Neuron (in vitro differentiated cells): ENCODE results near the gene GBX1.

Experiments
- H2AFZ ChIP-seq: one replicate; pipeline ENCODE4 v1.6.1; 2013; ENCODE audit warnings: low read depth, mild to moderate bottlenecking, inconsistent platforms, low read length, moderate library complexity
- H3K27me3 ChIP-seq: one replicate; pipeline ENCODE4 v1.6.1; 2013; ENCODE audit warnings: low read length; ENCODE audit not compliant: insufficient read depth
- H3K36me3 ChIP-seq: one replicate; pipeline ENCODE4 v1.6.1; 2013; ENCODE audit warnings: low read length; ENCODE audit not compliant: insufficient read depth
- H3K4me1 ChIP-seq: one replicate; pipeline ENCODE4 v1.6.1; 2013; ENCODE audit warnings: low read length; ENCODE audit not compliant: insufficient read depth
- H3K4me3 ChIP-seq: 2 replicates; pipeline ENCODE4 v1.5.1; 2013; ENCODE audit warnings: mild to moderate bottlenecking, low read length, moderate library complexity
- H3K9me3 ChIP-seq: one replicate; pipeline ENCODE4 v1.6.1; 2013; ENCODE audit warnings: low read length

The GBX1 gene

GRCh38 chr7:151204383-151205032 is 37.0 kb upstream of the GBX1 start:
- Histone ChIP-seq H3K36me3 (no peaks in the 10 kb centered on the region), H3K4me1 (no peaks in the 10 kb centered on the region), H2AFZ (no peak overlapping the region), H3K4me3 (no peak overlapping the region), H3K27me3 (peaks cover 55% of the 10 kb centered on the region), H3K9me3 (no peaks in the 10 kb centered on the region)

- Histone ChIP-seq H3K9me3 (no peaks in the 10 kb centered on the region), H2AFZ (no peak overlapping the region), H3K4me1 (no peaks in the 10 kb centered on the region), H3K4me3 (no peak overlapping the region), H3K36me3 (no peaks in the 10 kb centered on the region), H3K27me3 (peaks cover 59% of the 10 kb centered on the region)
Observed at GRCh38 chr7:151202836-151203235, 35.3 kb upstream of the GBX1 start.

GRCh38 chr7:151201751-151202150 is 34.3 kb upstream of the GBX1 start:
- Histone ChIP-seq H3K4me1 (no peaks in the 10 kb centered on the region), H3K27me3 (peaks cover 64% of the 10 kb centered on the region), H3K4me3 (no peak overlapping the region), H3K9me3 (no peaks in the 10 kb centered on the region), H3K36me3 (no peaks in the 10 kb centered on the region), H2AFZ (no peak overlapping the region)

- H3K9me3 ChIP-seq, result no peaks in the 10 kb centered on the region
- H3K27me3 ChIP-seq, result peaks cover 65% of the 10 kb centered on the region
- no peaks in the 10 kb centered on the region for H3K4me1 ChIP-seq
Observed at GRCh38 chr7:151201344-151201743, 33.9 kb upstream of the GBX1 start.

GRCh38 chr7:151198945-151199848 is 31.7 kb upstream of the GBX1 start:
- H3K9me3 ChIP-seq, result no peaks in the 10 kb centered on the region
- no peak overlapping the region for H2AFZ ChIP-seq
- H3K4me3 ChIP-seq, result no peak overlapping the region
- H3K27me3 ChIP-seq, result peaks cover 58% of the 10 kb centered on the region
- H3K4me1 ChIP-seq, result no peaks in the 10 kb centered on the region
- H3K36me3 ChIP-seq, result no peaks in the 10 kb centered on the region

More at GRCh38 chr7:151201344-151201743, 33.9 kb upstream of the GBX1 start:
- H3K4me3 ChIP-seq, result no peak overlapping the region
- no peak overlapping the region for H2AFZ ChIP-seq
- H3K36me3 ChIP-seq, result no peaks in the 10 kb centered on the region

- Histone ChIP-seq H3K9me3 (no peaks in the 10 kb centered on the region), H3K27me3 (peaks cover 52% of the 10 kb centered on the region), H3K36me3 (no peaks in the 10 kb centered on the region)
Observed at GRCh38 chr7:151197932-151198331, 30.4 kb upstream of the GBX1 start.

GRCh38 chr7:151195616-151196450 is 28.3 kb upstream of the GBX1 start:
- Histone ChIP-seq H3K4me1 (no peaks in the 10 kb centered on the region), H3K9me3 (no peaks in the 10 kb centered on the region), H3K36me3 (no peaks in the 10 kb centered on the region), H3K27me3 (peaks cover 52% of the 10 kb centered on the region), H3K4me3 (no peak overlapping the region), H2AFZ (no peak overlapping the region)

More at GRCh38 chr7:151197932-151198331, 30.4 kb upstream of the GBX1 start:
- Histone ChIP-seq H2AFZ (no peak overlapping the region), H3K4me3 (no peak overlapping the region), H3K4me1 (no peaks in the 10 kb centered on the region)

- H3K27me3 ChIP-seq, result peaks cover 56% of the 10 kb centered on the region
Observed at GRCh38 chr7:151194188-151194587, 26.7 kb upstream of the GBX1 start.

GRCh38 chr7:151193203-151193978 is 25.9 kb upstream of the GBX1 start:
- H3K36me3 ChIP-seq, result no peaks in the 10 kb centered on the region
- no peak overlapping the region for H2AFZ ChIP-seq
- H3K27me3 ChIP-seq, result peaks cover 59% of the 10 kb centered on the region
- no peak overlapping the region for H3K4me3 ChIP-seq
- H3K4me1 ChIP-seq, result no peaks in the 10 kb centered on the region
- H3K9me3 ChIP-seq, result no peaks in the 10 kb centered on the region

More at GRCh38 chr7:151194188-151194587, 26.7 kb upstream of the GBX1 start:
- Histone ChIP-seq H2AFZ (no peak overlapping the region), H3K4me3 (no peak overlapping the region), H3K36me3 (no peaks in the 10 kb centered on the region), H3K9me3 (no peaks in the 10 kb centered on the region), H3K4me1 (no peaks in the 10 kb centered on the region)

- H3K36me3 ChIP-seq, result no peaks in the 10 kb centered on the region
- no peak overlapping the region for H3K4me3 ChIP-seq
- no peaks in the 10 kb centered on the region for H3K4me1 ChIP-seq
- H3K27me3 ChIP-seq, result peaks cover 53% of the 10 kb centered on the region
- H2AFZ ChIP-seq, result no peak overlapping the region
- no peaks in the 10 kb centered on the region for H3K9me3 ChIP-seq
Observed at GRCh38 chr7:151192002-151192539, 24.6 kb upstream of the GBX1 start.

GRCh38 chr7:151191544-151191943 is 24.1 kb upstream of the GBX1 start:
- no peaks in the 10 kb centered on the region for H3K36me3 ChIP-seq
- H2AFZ ChIP-seq, result no peak overlapping the region
- no peaks in the 10 kb centered on the region for H3K9me3 ChIP-seq
- H3K4me3 ChIP-seq, result no peak overlapping the region
- H3K4me1 ChIP-seq, result no peaks in the 10 kb centered on the region
- peaks cover 52% of the 10 kb centered on the region for H3K27me3 ChIP-seq

GRCh38 chr7:151189038-151189437 is 21.5 kb upstream of the GBX1 start:
- no peak overlapping the region for H2AFZ ChIP-seq
- H3K4me1 ChIP-seq, result no peaks in the 10 kb centered on the region
- no peak overlapping the region for H3K4me3 ChIP-seq
- H3K36me3 ChIP-seq, result no peaks in the 10 kb centered on the region
- H3K27me3 ChIP-seq, result peaks cover 39% of the 10 kb centered on the region
- H3K9me3 ChIP-seq, result no peaks in the 10 kb centered on the region
